Esophagus squamous epithelium (tissue), 5 donors: ENCODE results near the gene FBXO30. TPM values are rescaled to one million over a fixed set of nuclear protein-coding genes. Genes with fewer than 3 reads are reported as not detected.

Experiments
- DNase-seq: peaks from one replicate; lab custom pipeline; 2025; lab: John Stamatoyannopoulos, UW
- H3K27ac ChIP-seq, 4 donors: fragments of 200-600 bp; sonication (generic); one replicate each; pipeline ENCODE4 v1.5.1; 2016 to 2019; ENCODE audit warnings: mild to moderate bottlenecking in 1 of 4
- H3K27me3 ChIP-seq, 4 donors: fragments of 200-600 bp; sonication (generic); 1 replicate in 3 of 4; 2 replicates in 1 of 4; pipeline versions ENCODE4 v1.5.1 to v1.6.0; 2017 to 2021; ENCODE audit warnings: antibody characterized with exemption in 1 of 4
- H3K36me3 ChIP-seq, 3 donors: fragments of 200-600 bp; sonication (generic); one replicate each; pipeline ENCODE4 v1.5.1; 2016 to 2019
- H3K4me1 ChIP-seq, 3 donors: fragments of 200-600 bp; sonication (generic); one replicate each; pipeline ENCODE4 v1.5.1; 2017 to 2019
- H3K4me3 ChIP-seq, 4 donors: fragments of 200-600 bp; sonication (generic); 1 replicate in 3 of 4; 2 replicates in 1 of 4; pipeline ENCODE4 v1.5.1; 2016 to 2019; ENCODE audit warnings: mild to moderate bottlenecking in 2 of 4, moderate library complexity in 1 of 4
- H3K9me3 ChIP-seq, 3 donors: fragments of 200-600 bp; sonication (generic); one replicate each; pipeline ENCODE4 v1.5.1; 2016 to 2019
- POLR2A ChIP-seq, 4 donors: fragments of 450-650 bp; IDR thresholded peaks; one replicate each; pipeline ENCODE4 v1.6.1; 2017; ENCODE audit warnings: antibody characterized with exemption in 4 of 4, mild to moderate bottlenecking in 4 of 4, moderate library complexity in 3 of 4
- WGBS, 2 donors: methylation state at CpG; one replicate each; pipeline ENCODE4 v1.1.5; 2018; 5-methylcytosine and 5-hydroxymethylcytosine counted together
- intact Hi-C: fragments of 100-400 bp; cut with DNase I; formaldehyde crosslinking; loops from one replicate; pipeline ENCODE4 v1.15.0; 2022
- total RNA-seq, 4 donors: library from RNA; depleted of rRNA; stranded (reverse); fragments of >200 nt; gene quantifications; one replicate each; pipeline ENCODE4 v1.1.0, GENCODE V29; 2016
- TF ChIP-seq, protein P1 (sequence below), 6 experiments: fragments of 450-650 bp in 4 of 6; fragments of 200-600 bp in 2 of 6; sonication (generic) in 2 of 6; IDR thresholded peaks; one replicate each; pipeline ENCODE4 v1.5.1; 2016 to 2019; ENCODE audit warnings: antibody characterized with exemption in 6 of 6, mild to moderate bottlenecking in 4 of 6, moderate library complexity in 4 of 6
- donor health status: DM: yes; HTN: yes; CAD: no.

Gene FBXO30
- total RNA-seq, 4 donors from 2014 or later = 4.1 to 23.7 (median 9.0) TPM

DNA sequence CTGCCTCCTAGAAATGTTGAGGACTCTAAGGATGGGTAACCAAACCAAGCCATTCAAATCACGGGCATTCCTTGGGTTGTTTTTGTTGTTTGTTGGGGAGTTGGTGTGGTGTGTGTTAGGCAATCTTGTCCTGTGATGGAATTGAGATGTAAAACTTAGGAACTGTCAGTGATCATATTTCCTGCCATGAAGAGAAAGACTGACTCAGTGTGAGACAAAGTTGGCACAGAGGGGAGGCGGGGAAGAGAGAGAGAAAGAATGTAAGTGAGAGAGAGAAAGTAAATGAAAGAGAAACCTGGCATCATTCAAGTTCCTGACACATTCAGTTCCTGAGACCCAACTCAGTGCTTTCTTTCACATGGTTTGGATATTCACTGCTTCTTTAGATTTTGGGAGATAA is 21.6 kb upstream of the FBXO30 start:
- peaks cover 0 to 5% (median 0%) of the 10 kb centered on the region in 3 donors for H3K4me1 ChIP-seq
- no peaks in the 10 kb centered on the region for H3K36me3 ChIP-seq
- H3K27ac ChIP-seq = no peak overlapping the region
- 60 to 70% methylated on average over 2 of the region's 2 CpGs for WGBS, 2 donors
- H3K4me3 ChIP-seq = no peak overlapping the region
- intact Hi-C loops = no loop called here
- H3K9me3 ChIP-seq = no peaks in the 10 kb centered on the region
- TF ChIP-seq POLR2A (IDR thresholded peaks at IDR 0.05) = no peak
- TF ChIP-seq, protein P1, sequence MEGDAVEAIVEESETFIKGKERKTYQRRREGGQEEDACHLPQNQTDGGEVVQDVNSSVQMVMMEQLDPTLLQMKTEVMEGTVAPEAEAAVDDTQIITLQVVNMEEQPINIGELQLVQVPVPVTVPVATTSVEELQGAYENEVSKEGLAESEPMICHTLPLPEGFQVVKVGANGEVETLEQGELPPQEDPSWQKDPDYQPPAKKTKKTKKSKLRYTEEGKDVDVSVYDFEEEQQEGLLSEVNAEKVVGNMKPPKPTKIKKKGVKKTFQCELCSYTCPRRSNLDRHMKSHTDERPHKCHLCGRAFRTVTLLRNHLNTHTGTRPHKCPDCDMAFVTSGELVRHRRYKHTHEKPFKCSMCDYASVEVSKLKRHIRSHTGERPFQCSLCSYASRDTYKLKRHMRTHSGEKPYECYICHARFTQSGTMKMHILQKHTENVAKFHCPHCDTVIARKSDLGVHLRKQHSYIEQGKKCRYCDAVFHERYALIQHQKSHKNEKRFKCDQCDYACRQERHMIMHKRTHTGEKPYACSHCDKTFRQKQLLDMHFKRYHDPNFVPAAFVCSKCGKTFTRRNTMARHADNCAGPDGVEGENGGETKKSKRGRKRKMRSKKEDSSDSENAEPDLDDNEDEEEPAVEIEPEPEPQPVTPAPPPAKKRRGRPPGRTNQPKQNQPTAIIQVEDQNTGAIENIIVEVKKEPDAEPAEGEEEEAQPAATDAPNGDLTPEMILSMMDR (IDR thresholded peaks at IDR 0.05) = no peak
- H3K27me3 ChIP-seq = no peaks in the 10 kb centered on the region
- DNase-seq = no peak

DNA sequence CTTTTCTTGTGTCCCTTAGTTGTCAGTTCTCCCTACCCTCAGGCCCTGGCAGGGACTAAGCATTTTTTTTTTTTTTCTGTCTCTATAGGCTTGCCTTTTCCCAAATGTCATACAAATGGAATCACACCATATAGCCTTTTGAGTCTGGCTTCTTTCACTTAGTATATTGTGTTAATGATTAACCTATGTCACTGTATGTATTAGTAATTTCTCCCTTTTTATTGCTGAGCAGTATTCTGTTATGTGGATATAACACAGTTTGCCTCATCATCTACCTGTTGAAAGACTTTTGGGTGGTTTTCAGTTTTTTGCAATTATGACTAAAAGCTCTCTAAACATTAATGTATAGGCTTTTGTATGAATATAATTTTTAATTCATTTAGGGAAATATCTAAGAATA is 16.0 kb upstream of the FBXO30 start:
- no peaks in the 10 kb centered on the region for H3K27me3 ChIP-seq
- H3K27ac ChIP-seq = no peak overlapping the region
- H3K4me1 ChIP-seq = no peaks in the 10 kb centered on the region
- intact Hi-C loops = no loop called here
- no peaks in the 10 kb centered on the region for H3K36me3 ChIP-seq
- TF ChIP-seq, protein P1 (IDR thresholded peaks at IDR 0.05) = no peak
- TF ChIP-seq POLR2A (IDR thresholded peaks at IDR 0.05) = no peak
- no peaks in the 10 kb centered on the region for H3K9me3 ChIP-seq
- H3K4me3 ChIP-seq = no peak overlapping the region
- no peak for DNase-seq

DNA sequence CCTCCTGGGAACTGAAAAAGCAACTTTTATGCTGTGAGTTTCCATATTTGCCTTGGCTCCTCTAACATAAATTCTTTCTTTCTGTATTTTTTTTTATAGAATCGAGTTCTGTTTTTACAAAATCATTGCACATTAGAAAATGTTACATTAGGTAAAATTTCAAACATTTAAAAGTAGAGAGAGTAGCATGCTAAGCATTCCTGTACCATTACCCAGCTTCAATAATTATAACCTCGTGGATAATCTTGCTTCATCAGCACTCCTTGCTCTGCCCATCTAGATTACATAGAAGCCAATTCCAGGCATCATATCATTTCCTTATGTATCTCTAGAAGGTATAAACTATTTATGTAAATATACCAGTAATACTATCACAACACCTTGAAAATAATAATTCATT is 15.4 kb upstream of the FBXO30 start:
- Histone ChIP-seq H3K36me3 (no peaks in the 10 kb centered on the region), H3K27ac (no peak overlapping the region), H3K4me1 (no peaks in the 10 kb centered on the region), H3K9me3 (no peaks in the 10 kb centered on the region), H3K27me3 (no peaks in the 10 kb centered on the region), H3K4me3 (no peak overlapping the region)
- 63 to 83% methylated on average over 2 of the region's 2 CpGs for WGBS, 2 donors
- TF ChIP-seq, protein P1 (IDR thresholded peaks at IDR 0.05) = no peak
- no peak for TF ChIP-seq POLR2A (IDR thresholded peaks at IDR 0.05)
- DNase-seq = no peak
- intact Hi-C loops = no loop called here

DNA sequence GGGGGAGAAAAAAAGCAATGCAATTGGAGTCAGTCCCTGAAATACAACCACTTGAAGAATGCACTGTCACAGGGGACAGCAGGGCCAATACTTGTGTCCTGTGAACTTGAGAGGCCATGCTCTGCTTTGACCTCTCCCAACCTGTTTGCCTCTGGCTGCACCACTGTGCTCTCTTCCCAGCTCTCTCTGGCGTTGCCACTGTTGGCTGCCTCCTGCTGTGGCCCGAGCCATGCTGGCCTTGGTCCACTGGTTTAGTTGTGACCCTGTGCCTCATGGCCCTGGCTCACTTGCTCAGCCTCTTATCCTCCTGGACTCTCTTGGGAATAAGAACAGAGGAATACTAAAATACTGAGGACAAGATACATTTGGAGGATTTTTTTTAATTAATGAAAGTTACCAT is 14.5 kb upstream of the FBXO30 start:
- no peak for TF ChIP-seq POLR2A (IDR thresholded peaks at IDR 0.05)
- TF ChIP-seq, protein P1 (IDR thresholded peaks at IDR 0.05) = no peak
- Histone ChIP-seq H3K27me3 (no peaks in the 10 kb centered on the region), H3K4me1 (no peaks in the 10 kb centered on the region), H3K27ac (no peak overlapping the region), H3K4me3 (no peak overlapping the region), H3K36me3 (no peaks in the 10 kb centered on the region), H3K9me3 (no peaks in the 10 kb centered on the region)
- intact Hi-C loops = no loop called here
- DNase-seq = no peak
- WGBS, 2 donors = 64 to 72% methylated on average over 2 of the region's 2 CpGs

DNA sequence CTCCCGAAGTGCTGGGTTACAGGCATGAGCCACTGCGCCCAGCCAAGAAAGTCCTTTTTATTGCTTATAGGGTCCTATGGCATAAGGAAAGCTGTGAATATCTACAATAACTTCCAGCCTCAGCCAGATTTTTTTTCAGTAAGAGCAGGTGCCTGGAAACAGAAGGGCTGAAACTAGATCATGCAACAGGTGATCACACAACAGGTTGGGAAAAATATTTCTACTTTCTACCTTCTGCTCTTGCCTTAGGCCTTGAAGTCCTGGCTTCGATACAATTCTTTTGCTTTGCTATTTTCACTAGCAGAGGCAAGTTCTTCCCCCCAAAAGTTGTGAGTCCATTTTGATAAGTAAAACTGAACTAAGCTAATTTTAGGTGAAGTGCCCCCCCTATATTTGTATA is 9.7 kb upstream of the FBXO30 start:
- DNase-seq = no peak
- Histone ChIP-seq H3K9me3 (no peaks in the 10 kb centered on the region), H3K4me3 (no peak overlapping the region), H3K36me3 (no peaks in the 10 kb centered on the region), H3K4me1 (no peaks in the 10 kb centered on the region), H3K27ac (no peak overlapping the region), H3K27me3 (no peaks in the 10 kb centered on the region)
- intact Hi-C loops = no loop called here
- TF ChIP-seq, protein P1 (IDR thresholded peaks at IDR 0.05) = no peak
- WGBS, 2 donors = 87 to 92% methylated on average over 3 of the region's 3 CpGs
